Measurements from ENCODE around the gene SPINK4.

GRCh38 chr9:33221568-33221884 lies 18.4 kb upstream of the SPINK4 start:
- TF ChIP-seq GATA2 (IDR thresholded peaks at IDR 0.05; ENCODE audit: low read depth, low read length) (no peak), GATA3 (IDR thresholded peaks at IDR 0.05; ENCODE audit: low read depth, low read length) (no peak)
